Kidney epithelial cell (primary cell): Measurements from ENCODE around the gene FBXO34. TPM values are rescaled to one million over a fixed set of nuclear protein-coding genes. Genes with fewer than 3 reads are reported as not detected.
A peak's percentile ranks its signal among the peaks of the same experiment; 100 is the strongest.
"Not testable (repeated sequence)": the region's sequence is repeated elsewhere in the genome, so short reads cannot be mapped to it uniquely, and the experiment has no call there.

Experiments used
- DNase-seq: peaks from one replicate; pipeline ENCODE4 v3.0.0-alpha.2; 2010; ENCODE audit warnings: low read depth
- H3K27me3 ChIP-seq: 2 replicates; pipeline ENCODE4 v1.6.0; 2011; ENCODE audit warnings: low read length; ENCODE audit not compliant: control insufficient read depth, insufficient read depth
- H3K36me3 ChIP-seq: 2 replicates; pipeline ENCODE4 v1.5.1; 2011; ENCODE audit warnings: low read length; ENCODE audit not compliant: control insufficient read depth, insufficient read depth
- H3K4me3 ChIP-seq: 2 replicates; pipeline ENCODE4 v1.5.1; 2011; ENCODE audit warnings: low read depth, mild to moderate bottlenecking, control low read depth, low read length
- CTCF ChIP-seq: IDR thresholded peaks from 2 replicates; pipeline ENCODE4 v1.5.1; 2011; ENCODE audit warnings: mild to moderate bottlenecking, moderate library complexity, low read length, control low read depth, inconsistent platforms; ENCODE audit not compliant: insufficient read depth, poor library complexity, severe bottlenecking
- total RNA-seq: library from RNA; depleted of rRNA; stranded (reverse); fragments of >200 nt; gene quantifications from 2 replicates; pipeline ENCODE4 v1.2.3, GENCODE V29; 2015

FBXO34 gene
- total RNA-seq, 1 donor from 2014 or later, result 18.4 TPM

- no peaks in the 10 kb centered on the region for H3K27me3 ChIP-seq
- peaks cover 1% of the 10 kb centered on the region for H3K36me3 ChIP-seq
- DNase-seq, result no peak
- no peak for TF ChIP-seq CTCF
- no peak overlapping the region for H3K4me3 ChIP-seq
These were observed 103.5 kb downstream of the FBXO34 start for GRCh38 chr14:55374771-55375170.

- TF ChIP-seq CTCF, result peak; percentile 3
- Histone ChIP-seq H3K36me3 (peaks cover 3% of the 10 kb centered on the region), H3K27me3 (no peaks in the 10 kb centered on the region), H3K4me3 (no peak overlapping the region)
- DNase-seq, result no peak
These were observed 106.0 kb downstream of the FBXO34 start for GRCh38 chr14:55377236-55377635.

- Histone ChIP-seq H3K27me3 (no peaks in the 10 kb centered on the region), H3K36me3 (peaks cover 4% of the 10 kb centered on the region), H3K4me3 (no peak overlapping the region)
- DNase-seq, result no peak
- TF ChIP-seq CTCF, result no peak
These were observed 109.8 kb downstream of the FBXO34 start for GRCh38 chr14:55381040-55381439.

- no peak for DNase-seq
- peaks cover 4% of the 10 kb centered on the region for H3K36me3 ChIP-seq
- H3K4me3 ChIP-seq, result no peak overlapping the region
- TF ChIP-seq CTCF, result no peak
- H3K27me3 ChIP-seq, result no peaks in the 10 kb centered on the region
These were observed 110.3 kb downstream of the FBXO34 start for GRCh38 chr14:55381561-55381960.

GRCh38 chr14:55382483-55382882 lies 111.3 kb downstream of the FBXO34 start:
- DNase-seq, result no peak
- H3K36me3 ChIP-seq, result peaks cover 4% of the 10 kb centered on the region
- no peak for TF ChIP-seq CTCF
- H3K27me3 ChIP-seq, result no peaks in the 10 kb centered on the region
- no peak overlapping the region for H3K4me3 ChIP-seq

- not testable (repeated sequence) for DNase-seq, H3K27me3 ChIP-seq, H3K36me3 ChIP-seq, H3K4me3 ChIP-seq
These were observed 111.8 kb downstream of the FBXO34 start for GRCh38 chr14:55383056-55383466.
